ENCODE data around the gene AEBP1. TPM values are rescaled to one million over a fixed set of nuclear protein-coding genes. Genes with fewer than 3 reads are reported as not detected.
A peak's percentile ranks its signal among the peaks of the same experiment; 100 is the strongest.

Gene AEBP1
- total and polyA plus RNA-seq, 4 donors = 293 to 2,243 (median 977) TPM

- Histone ChIP-seq H3K27ac (ENCODE audit: low read depth in 1 of 2, low read length in 2 of 2) (no peak overlapping the region), H3K4me3 (ENCODE audit: low read length in 2 of 2) (no peak overlapping the region), H3K36me3 (ENCODE audit: control insufficient read depth in 1 of 2, insufficient read depth in 2 of 2, low read length in 1 of 2) (no peaks in the 10 kb centered on the region), H3K4me1 (ENCODE audit: control insufficient read depth in 1 of 2, insufficient read depth in 2 of 2, low read length in 2 of 2) (no peaks in the 10 kb centered on the region), H3K27me3 (ENCODE audit: control insufficient read depth in 1 of 2, insufficient read depth in 2 of 2, low read length in 1 of 2) (no peaks in the 10 kb centered on the region), H3K9me3 (ENCODE audit: control insufficient read depth, low read length) (no peaks in the 10 kb centered on the region)
- 80 to 89% methylated on average over 4 of the region's 4 CpGs for WGBS, 2 donors
- intact Hi-C loops (cut with DNase I) = no loop called here
- DNase-seq = peak in 1 of 2 donors; percentile 44
- ATAC-seq (ENCODE audit: low FRiP score) = no peak
Observed at GRCh38 chr7:44162179-44162578, 58.0 kb downstream of the AEBP1 start.

GRCh38 chr7:44162785-44163395, 58.7 kb downstream of the AEBP1 start:
- 61 to 62% methylated on average over 1 of the region's 1 CpG for WGBS, 2 donors
- Histone ChIP-seq H3K27me3 (ENCODE audit: control insufficient read depth in 1 of 2, insufficient read depth in 2 of 2, low read length in 1 of 2) (no peaks in the 10 kb centered on the region), H3K4me3 (ENCODE audit: low read length in 2 of 2) (no peak overlapping the region), H3K4me1 (ENCODE audit: control insufficient read depth in 1 of 2, insufficient read depth in 2 of 2, low read length in 2 of 2) (no peaks in the 10 kb centered on the region), H3K9me3 (ENCODE audit: control insufficient read depth, low read length) (no peaks in the 10 kb centered on the region), H3K27ac (ENCODE audit: low read depth in 1 of 2, low read length in 2 of 2) (no peak overlapping the region), H3K36me3 (ENCODE audit: control insufficient read depth in 1 of 2, insufficient read depth in 2 of 2, low read length in 1 of 2) (no peaks in the 10 kb centered on the region)
- peak in 1 of 2 donors; percentile 23 for DNase-seq
- ATAC-seq (ENCODE audit: low FRiP score) = no peak
- intact Hi-C loops (cut with DNase I) = no loop called here

- intact Hi-C loops (cut with DNase I) = no loop called here
- no peaks in the 10 kb centered on the region for H3K4me1 ChIP-seq (ENCODE audit: control insufficient read depth in 1 of 2, insufficient read depth in 2 of 2, low read length in 2 of 2)
- no peak overlapping the region for H3K27ac ChIP-seq (ENCODE audit: low read depth in 1 of 2, low read length in 2 of 2)
- 43 to 46% methylated on average over 1 of the region's 1 CpG for WGBS, 2 donors
- ATAC-seq (ENCODE audit: low FRiP score) (no peak), DNase-seq (no peak)
- H3K4me3 ChIP-seq (ENCODE audit: low read length in 2 of 2) = no peak overlapping the region
- no peaks in the 10 kb centered on the region for H3K27me3 ChIP-seq (ENCODE audit: control insufficient read depth in 1 of 2, insufficient read depth in 2 of 2, low read length in 1 of 2)
- no peaks in the 10 kb centered on the region for H3K9me3 ChIP-seq (ENCODE audit: control insufficient read depth, low read length)
- H3K36me3 ChIP-seq (ENCODE audit: control insufficient read depth in 1 of 2, insufficient read depth in 2 of 2, low read length in 1 of 2) = no peaks in the 10 kb centered on the region
Observed at GRCh38 chr7:44163591-44163990, 59.4 kb downstream of the AEBP1 start.

Small RNAs within 50 kb of the gene (microRNA-seq; reads per million reads assigned to microRNA genes)
- gene MIR6838 = 0 to 1.8 reads per million in 2 donors

Other genes with a start within 250 kb of the AEBP1 start
- 10 to 100 TPM; 53.6 to 55.4 TPM for gene MRPS24, start 234.8 kb upstream of the AEBP1 start, total RNA-seq
- gene MRPS24, start 234.8 kb upstream of the AEBP1 start, polyA plus RNA-seq = 100 to 1,000 TPM; 112 TPM
- gene URGCP, start 197.7 kb upstream of the AEBP1 start, total RNA-seq = 10 to 100 TPM; 38.0 to 46.7 TPM
- gene URGCP, start 197.7 kb upstream of the AEBP1 start, polyA plus RNA-seq = 10 to 100 TPM in 1 of 2 donors, 1 to 10 TPM in 1; 9.1 to 24.2 TPM
- 10 to 100 TPM; 21.6 to 21.8 TPM for gene UBE2D4, start 177.9 kb upstream of the AEBP1 start, total RNA-seq
- gene UBE2D4, start 177.9 kb upstream of the AEBP1 start, polyA plus RNA-seq = 10 to 100 TPM; 20.0 to 40.1 TPM
- gene SPDYE1, start 106.4 kb upstream of the AEBP1 start, total RNA-seq = not detected
- gene SPDYE1, start 106.4 kb upstream of the AEBP1 start, polyA plus RNA-seq = under 1 TPM in 1 of 2 donors, not detected in 1; 0.05 TPM
- 100 to 1,000 TPM in 1 of 2 donors, 10 to 100 TPM in 1; 96.1 to 105 TPM for gene DBNL, start 59.6 kb upstream of the AEBP1 start, total RNA-seq
- 10 to 100 TPM; 80.1 to 91.6 TPM for gene DBNL, start 59.6 kb upstream of the AEBP1 start, polyA plus RNA-seq
- gene PGAM2, start 38.8 kb upstream of the AEBP1 start, total RNA-seq = 1 to 10 TPM; 4.1 to 4.8 TPM
- gene PGAM2, start 38.8 kb upstream of the AEBP1 start, polyA plus RNA-seq = 1 to 10 TPM; 8.0 to 9.5 TPM
- 10 to 100 TPM; 27.6 to 35.7 TPM for gene POLM, start 21.8 kb upstream of the AEBP1 start, total RNA-seq
- 10 to 100 TPM in 1 of 2 donors, 1 to 10 TPM in 1; 8.4 to 35.6 TPM for gene POLM, start 21.8 kb upstream of the AEBP1 start, polyA plus RNA-seq
- gene POLD2, start 19.2 kb downstream of the AEBP1 start, total RNA-seq = 10 to 100 TPM; 49.5 to 53.4 TPM
- gene POLD2, start 19.2 kb downstream of the AEBP1 start, polyA plus RNA-seq = 10 to 100 TPM; 31.6 to 93.1 TPM
- gene MYL7, start 37.0 kb downstream of the AEBP1 start, total RNA-seq = not detected
- 1 to 10 TPM; 2.6 to 4.1 TPM for gene MYL7, start 37.0 kb downstream of the AEBP1 start, polyA plus RNA-seq
- gene GCK, start 85.1 kb downstream of the AEBP1 start, total RNA-seq = 1 to 10 TPM; 1.2 to 1.9 TPM
- 1 to 10 TPM; 2.1 to 6.6 TPM for gene GCK, start 85.1 kb downstream of the AEBP1 start, polyA plus RNA-seq
- 10 to 100 TPM; 55.4 to 73.1 TPM for gene YKT6, start 96.6 kb downstream of the AEBP1 start, total RNA-seq
- gene YKT6, start 96.6 kb downstream of the AEBP1 start, polyA plus RNA-seq = 10 to 100 TPM; 47.2 to 53.2 TPM
- gene CAMK2B, start 221.2 kb downstream of the AEBP1 start, total RNA-seq = 1 to 10 TPM; 2.4 to 4.4 TPM
- 10 to 100 TPM in 1 of 2 donors, not detected in 1; 12.8 TPM for gene CAMK2B, start 221.2 kb downstream of the AEBP1 start, polyA plus RNA-seq

Data from aorta (tissue), 5 donors.